ENCODE measurements around the gene GREB1L. TPM values are rescaled to one million over a fixed set of nuclear protein-coding genes. Genes with fewer than 3 reads are reported as not detected.

Gene GREB1L
- polyA plus RNA-seq, 3 donors from 2014 or later: 0.21 TPM; not detected in 2

DNA sequence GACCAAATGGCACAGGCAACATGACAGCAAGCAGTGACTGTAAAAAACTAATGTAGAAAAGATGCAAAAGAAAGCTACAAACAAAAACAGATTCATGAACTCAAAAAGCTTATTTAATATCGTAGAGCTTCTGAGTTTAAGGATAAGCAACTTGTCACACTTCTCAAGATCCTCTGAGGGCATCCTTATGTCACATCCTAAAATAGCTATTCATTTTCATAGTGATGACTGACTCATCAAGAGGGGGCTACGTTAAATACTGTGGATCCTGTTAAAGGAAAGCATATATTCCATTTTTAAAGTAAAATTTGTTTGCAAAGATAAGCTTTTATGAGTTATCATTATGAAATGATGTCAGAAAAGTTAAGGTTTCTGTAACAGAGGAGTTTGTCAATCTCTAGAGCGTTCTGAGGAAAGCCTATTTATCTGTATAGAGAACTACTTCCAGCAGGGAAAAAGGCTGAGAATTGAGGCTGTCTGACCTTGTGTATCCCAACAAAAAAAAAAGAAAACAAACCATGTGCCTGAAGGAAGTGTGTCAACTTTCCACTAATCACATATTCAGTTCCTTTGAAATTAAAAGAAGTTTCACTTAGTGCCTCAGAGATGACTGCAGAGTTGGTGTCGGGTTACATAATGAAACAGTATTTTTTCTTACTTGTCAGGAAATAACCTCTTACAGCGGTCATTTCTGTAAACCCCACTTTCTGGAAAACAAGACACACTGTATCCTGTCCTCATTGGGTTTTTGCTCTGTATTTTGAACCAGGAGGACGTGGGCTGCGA is 243.0 kb downstream of the GREB1L start:
- Mint-ChIP-seq H3K27ac (no peak overlapping the region), H3K4me1 (no peaks in the 10 kb centered on the region), H3K9me3 (no peaks in the 10 kb centered on the region), H3K4me3 (no peak overlapping the region), H3K27me3 (ENCODE audit: low read depth in 3 of 3) (peaks cover 2 to 6% (median 4%) of the 10 kb centered on the region in 3 donors), H3K36me3 (no peaks in the 10 kb centered on the region)
- no peak for DNase-seq

- no peaks in the 10 kb centered on the region for H3K9me3 Mint-ChIP-seq
- H3K27me3 Mint-ChIP-seq (ENCODE audit: low read depth in 3 of 3): peaks cover 0 to 4% (median 3%) of the 10 kb centered on the region in 3 donors
- no peak overlapping the region for H3K4me3 Mint-ChIP-seq
- H3K4me1 Mint-ChIP-seq: no peaks in the 10 kb centered on the region
- H3K36me3 Mint-ChIP-seq: no peaks in the 10 kb centered on the region
- no peak overlapping the region for H3K27ac Mint-ChIP-seq
- no peak for DNase-seq
Observed at GRCh38 chr18:21486905-21487437, 244.9 kb downstream of the GREB1L start.

DNA sequence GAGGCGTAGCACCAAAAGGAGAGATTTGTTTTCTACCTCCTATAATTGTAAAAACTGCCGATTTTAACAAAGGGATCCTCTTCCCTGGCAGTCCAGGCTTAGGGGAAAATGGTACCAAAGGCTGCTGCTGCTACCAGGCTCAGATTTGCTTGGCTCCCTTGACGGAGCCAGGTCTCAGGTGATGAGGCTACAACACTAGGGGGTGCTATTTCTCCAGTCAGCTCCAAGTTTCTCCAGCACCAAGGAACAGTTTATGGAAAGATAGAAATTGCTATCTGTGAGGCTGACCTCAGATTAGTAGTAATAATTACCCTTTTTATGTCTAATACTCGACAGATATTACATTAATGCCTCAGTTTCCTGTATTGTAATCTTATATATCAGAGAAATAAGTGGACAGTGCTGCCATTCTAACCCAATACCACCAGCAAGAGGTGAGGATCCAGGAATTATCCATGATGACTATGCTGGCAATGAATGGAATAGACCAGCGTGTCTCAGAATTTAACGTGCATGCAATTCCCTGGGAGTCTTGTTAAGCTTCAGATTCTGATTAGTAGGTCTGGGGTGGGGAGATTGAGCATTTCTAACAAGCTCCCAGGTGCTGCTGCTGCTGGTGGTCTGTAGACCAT is 247.2 kb downstream of the GREB1L start:
- no peaks in the 10 kb centered on the region for H3K9me3 Mint-ChIP-seq
- H3K27me3 Mint-ChIP-seq (ENCODE audit: low read depth in 3 of 3): peaks cover 0 to 1% (median 0%) of the 10 kb centered on the region in 3 donors
- H3K27ac Mint-ChIP-seq: no peak overlapping the region
- no peaks in the 10 kb centered on the region for H3K4me1 Mint-ChIP-seq
- no peaks in the 10 kb centered on the region for H3K36me3 Mint-ChIP-seq
- no peak overlapping the region for H3K4me3 Mint-ChIP-seq
- DNase-seq: peak; percentile 5 to 26 (median 21)

- Mint-ChIP-seq H3K27ac (no peak overlapping the region), H3K36me3 (no peaks in the 10 kb centered on the region), H3K4me1 (no peaks in the 10 kb centered on the region), H3K9me3 (no peaks in the 10 kb centered on the region), H3K4me3 (no peak overlapping the region), H3K27me3 (ENCODE audit: low read depth in 3 of 3) (peaks cover 0 to 1% (median 0%) of the 10 kb centered on the region in 3 donors)
- DNase-seq: no peak
Observed at GRCh38 chr18:21489919-21490495, 248.0 kb downstream of the GREB1L start.

- Mint-ChIP-seq H3K9me3 (no peaks in the 10 kb centered on the region), H3K27ac (no peak overlapping the region), H3K4me3 (no peak overlapping the region), H3K36me3 (no peaks in the 10 kb centered on the region), H3K27me3 (ENCODE audit: low read depth in 3 of 3) (peaks cover 0 to 1% (median 0%) of the 10 kb centered on the region in 3 donors), H3K4me1 (no peaks in the 10 kb centered on the region)
- DNase-seq: no peak
Observed at GRCh38 chr18:21490748-21491147, 248.7 kb downstream of the GREB1L start.

GRCh38 chr18:21496277-21496835 is 254.3 kb downstream of the GREB1L start:
- Mint-ChIP-seq H3K4me1 (no peaks in the 10 kb centered on the region), H3K4me3 (no peak overlapping the region), H3K27ac (no peak overlapping the region), H3K27me3 (ENCODE audit: low read depth in 3 of 3) (peaks cover 0 to 3% (median 2%) of the 10 kb centered on the region in 3 donors), H3K9me3 (no peaks in the 10 kb centered on the region), H3K36me3 (no peaks in the 10 kb centered on the region)
- no peak for DNase-seq

DNA sequence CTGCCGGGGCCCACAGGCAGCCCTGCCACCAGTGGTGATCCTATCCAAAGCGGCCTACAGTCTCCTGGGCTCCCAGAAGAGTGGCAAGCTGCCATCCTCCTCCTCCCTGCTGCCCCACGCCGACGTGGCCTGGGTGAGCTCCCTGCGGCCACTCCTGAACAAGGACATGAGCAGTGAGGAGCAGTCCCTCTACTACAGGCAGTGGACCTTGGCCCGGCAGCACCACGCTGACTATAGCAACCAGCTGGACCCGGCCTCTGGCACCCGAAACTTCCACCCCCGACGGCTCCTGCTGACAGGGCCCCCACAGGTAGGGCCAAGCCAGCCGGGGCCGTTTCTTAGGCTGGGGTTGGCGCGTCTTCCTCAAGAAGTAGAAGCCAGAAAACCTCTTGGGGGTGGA is 258.0 kb downstream of the GREB1L start:
- H3K36me3 Mint-ChIP-seq: no peaks in the 10 kb centered on the region
- peaks cover 0 to 7% (median 2%) of the 10 kb centered on the region in 3 donors for H3K27me3 Mint-ChIP-seq (ENCODE audit: low read depth in 3 of 3)
- H3K4me1 Mint-ChIP-seq: no peaks in the 10 kb centered on the region
- no peak overlapping the region for H3K27ac Mint-ChIP-seq
- no peak for DNase-seq
- H3K9me3 Mint-ChIP-seq: no peaks in the 10 kb centered on the region
- H3K4me3 Mint-ChIP-seq: no peak overlapping the region

- Mint-ChIP-seq H3K4me1 (no peaks in the 10 kb centered on the region), H3K36me3 (no peaks in the 10 kb centered on the region), H3K27me3 (ENCODE audit: low read depth in 3 of 3) (peaks cover 0 to 7% (median 0%) of the 10 kb centered on the region in 3 donors), H3K9me3 (no peaks in the 10 kb centered on the region), H3K4me3 (no peak overlapping the region), H3K27ac (no peak overlapping the region)
- no peak for DNase-seq
Observed at GRCh38 chr18:21502661-21503060, 260.6 kb downstream of the GREB1L start.

DNA sequence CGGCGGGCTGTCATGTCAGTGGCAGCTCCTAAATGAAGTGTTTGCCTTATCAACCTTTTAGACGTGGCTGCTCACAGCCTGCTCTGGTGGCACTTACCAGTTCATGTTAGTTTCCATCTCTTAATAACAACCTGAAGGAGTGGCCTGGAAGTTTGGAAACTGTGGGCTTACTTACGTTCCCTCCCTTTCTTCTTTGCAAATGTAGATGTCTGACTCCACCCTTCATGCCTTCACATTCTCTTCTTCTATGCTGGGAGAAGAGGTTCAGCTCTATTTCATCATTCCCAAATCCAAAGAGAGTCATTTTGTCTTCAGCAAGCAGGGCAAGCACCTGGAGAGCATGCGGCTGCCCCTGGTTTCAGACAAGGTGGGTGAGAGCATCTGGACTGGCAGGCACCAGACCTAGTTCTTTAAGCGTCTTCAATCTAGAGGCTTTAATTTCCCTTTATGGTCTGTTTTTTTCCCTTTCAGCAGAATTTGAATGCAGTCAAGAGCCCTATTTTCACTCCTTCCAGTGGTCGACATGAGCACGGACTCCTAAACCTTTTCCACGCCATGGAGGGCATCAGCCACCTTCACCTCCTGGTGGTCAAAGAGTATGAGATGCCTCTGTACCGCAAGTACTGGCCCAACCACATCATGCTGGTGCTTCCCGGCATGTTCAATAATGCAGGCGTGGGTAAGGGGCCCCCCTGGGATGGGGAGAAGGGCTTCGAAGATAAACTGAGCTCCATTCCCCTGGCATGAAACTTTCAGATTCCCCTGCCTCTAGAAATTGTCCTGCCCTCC is 266.1 kb downstream of the GREB1L start:
- Mint-ChIP-seq H3K27ac (no peak overlapping the region), H3K27me3 (ENCODE audit: low read depth in 3 of 3) (peaks cover 0 to 3% (median 0%) of the 10 kb centered on the region in 3 donors), H3K36me3 (peaks cover 9 to 15% (median 14%) of the 10 kb centered on the region in 3 donors), H3K4me1 (no peaks in the 10 kb centered on the region), H3K9me3 (no peaks in the 10 kb centered on the region), H3K4me3 (no peak overlapping the region)
- no peak for DNase-seq

GRCh38 chr18:21509062-21509461 is 267.0 kb downstream of the GREB1L start:
- H3K4me3 Mint-ChIP-seq: no peak overlapping the region

GRCh38 chr18:21513292-21513691 is 271.3 kb downstream of the GREB1L start:
- Mint-ChIP-seq H3K4me1 (no peaks in the 10 kb centered on the region), H3K4me3 (no peak overlapping the region), H3K36me3 (peaks cover 18 to 34% (median 32%) of the 10 kb centered on the region in 3 donors), H3K27me3 (ENCODE audit: low read depth in 3 of 3) (peaks cover 0 to 3% (median 0%) of the 10 kb centered on the region in 3 donors), H3K27ac (peak overlapping the region in 1 of 6 donors; percentile 58), H3K9me3 (no peaks in the 10 kb centered on the region)
- no peak for DNase-seq

More at GRCh38 chr18:21509062-21509461, 267.0 kb downstream of the GREB1L start:
- no peaks in the 10 kb centered on the region for H3K9me3 Mint-ChIP-seq
- no peak for DNase-seq
- peaks cover 18 to 25% (median 23%) of the 10 kb centered on the region in 3 donors for H3K36me3 Mint-ChIP-seq
- peaks cover 0 to 3% (median 0%) of the 10 kb centered on the region in 3 donors for H3K27me3 Mint-ChIP-seq (ENCODE audit: low read depth in 3 of 3)
- no peak overlapping the region for H3K27ac Mint-ChIP-seq
- H3K4me1 Mint-ChIP-seq: no peaks in the 10 kb centered on the region

GRCh38 chr18:21513741-21514140 is 271.7 kb downstream of the GREB1L start:
- H3K4me1 Mint-ChIP-seq: no peaks in the 10 kb centered on the region
- H3K9me3 Mint-ChIP-seq: no peaks in the 10 kb centered on the region
- peaks cover 0 to 3% (median 0%) of the 10 kb centered on the region in 3 donors for H3K27me3 Mint-ChIP-seq (ENCODE audit: low read depth in 3 of 3)
- peaks cover 18 to 34% (median 32%) of the 10 kb centered on the region in 3 donors for H3K36me3 Mint-ChIP-seq
- no peak overlapping the region for H3K4me3 Mint-ChIP-seq
- H3K27ac Mint-ChIP-seq: peak overlapping the region in 1 of 6 donors; percentile 58
- DNase-seq: no peak

GRCh38 chr18:21522530-21522929 is 280.5 kb downstream of the GREB1L start:
- peaks cover 24 to 26% (median 25%) of the 10 kb centered on the region in 3 donors for H3K36me3 Mint-ChIP-seq
- H3K4me1 Mint-ChIP-seq: no peaks in the 10 kb centered on the region
- DNase-seq: no peak
- no peak overlapping the region for H3K4me3 Mint-ChIP-seq
- H3K27ac Mint-ChIP-seq: peak overlapping the region in 1 of 6 donors; percentile 21
- H3K27me3 Mint-ChIP-seq (ENCODE audit: low read depth in 3 of 3): peaks cover 0 to 1% (median 0%) of the 10 kb centered on the region in 3 donors
- H3K9me3 Mint-ChIP-seq: no peaks in the 10 kb centered on the region

Measured in immature natural killer cell (primary cell).